Stimulated activated CD4-positive, alpha-beta T cell treated with anti-CD3 and anti-CD28 coated beads, Interleukin-12 subunit alpha, Interleukin-12 subunit beta, amount 100 ng/mL, for 4 hours (primary cell): Measurements from ENCODE around the gene RBM20.

ENCODE experiments used
- DNase-seq: peaks from one replicate; pipeline ENCODE4 v3.0.0-alpha.2; 2020

RBM20 gene

GRCh38 chr10:110841767-110842267 is 197.7 kb downstream of the RBM20 start:
- DNase-seq, result no peak

GRCh38 chr10:110842326-110842904 is 198.3 kb downstream of the RBM20 start:
- no peak for DNase-seq

GRCh38 chr10:110843031-110843430 is 198.9 kb downstream of the RBM20 start:
- no peak for DNase-seq

GRCh38 chr10:110843796-110844616 is 199.9 kb downstream of the RBM20 start:
- no peak for DNase-seq

- no peak for DNase-seq
Observed at GRCh38 chr10:110844617-110844881, 200.4 kb downstream of the RBM20 start.

GRCh38 chr10:110845192-110845755 is 201.1 kb downstream of the RBM20 start:
- no peak for DNase-seq

GRCh38 chr10:110845756-110846620 is 201.9 kb downstream of the RBM20 start:
- DNase-seq, result no peak

- no peak for DNase-seq
Observed at GRCh38 chr10:110847374-110847773, 203.2 kb downstream of the RBM20 start.

- no peak for DNase-seq
Observed at GRCh38 chr10:110848106-110848505, 204.0 kb downstream of the RBM20 start.

GRCh38 chr10:110850099-110850498 is 206.0 kb downstream of the RBM20 start:
- DNase-seq, result no peak

- DNase-seq, result no peak
Observed at GRCh38 chr10:110851020-110851612, 207.0 kb downstream of the RBM20 start.

- no peak for DNase-seq
Observed at GRCh38 chr10:110852255-110852896, 208.2 kb downstream of the RBM20 start.

GRCh38 chr10:110852947-110853346 is 208.8 kb downstream of the RBM20 start:
- DNase-seq, result no peak

GRCh38 chr10:110853921-110854605 is 209.9 kb downstream of the RBM20 start:
- DNase-seq, result no peak

GRCh38 chr10:110857265-110858171 is 213.4 kb downstream of the RBM20 start:
- DNase-seq, result no peak

- no peak for DNase-seq
Observed at GRCh38 chr10:110858297-110858934, 214.3 kb downstream of the RBM20 start.

- no peak for DNase-seq
Observed at GRCh38 chr10:110859206-110859972, 215.3 kb downstream of the RBM20 start.

- DNase-seq, result no peak
Observed at GRCh38 chr10:110859973-110860376, 215.8 kb downstream of the RBM20 start.

GRCh38 chr10:110860576-110861241 is 216.6 kb downstream of the RBM20 start:
- DNase-seq, result peak; percentile 17
